ENCODE data around the gene TOX3.
A peak's percentile ranks its signal among the peaks of the same experiment; 100 is the strongest.

The TOX3 gene

GRCh38 chr16:52557236-52557635 is 10.3 kb upstream of the TOX3 start:
- Histone ChIP-seq H3K27me3 (ENCODE audit: control insufficient read depth, insufficient read depth, low read length) (no peaks in the 10 kb centered on the region), H3K4me3 (ENCODE audit: low read length) (no peak overlapping the region), H3K4me1 (ENCODE audit: control insufficient read depth, insufficient read depth, low read length) (no peaks in the 10 kb centered on the region), H3K36me3 (ENCODE audit: control insufficient read depth, insufficient read depth, low read length) (no peaks in the 10 kb centered on the region), H3K27ac (ENCODE audit: low read depth, low read length) (no peak overlapping the region), H3K9ac (ENCODE audit: low read length) (no peak overlapping the region)

DNA sequence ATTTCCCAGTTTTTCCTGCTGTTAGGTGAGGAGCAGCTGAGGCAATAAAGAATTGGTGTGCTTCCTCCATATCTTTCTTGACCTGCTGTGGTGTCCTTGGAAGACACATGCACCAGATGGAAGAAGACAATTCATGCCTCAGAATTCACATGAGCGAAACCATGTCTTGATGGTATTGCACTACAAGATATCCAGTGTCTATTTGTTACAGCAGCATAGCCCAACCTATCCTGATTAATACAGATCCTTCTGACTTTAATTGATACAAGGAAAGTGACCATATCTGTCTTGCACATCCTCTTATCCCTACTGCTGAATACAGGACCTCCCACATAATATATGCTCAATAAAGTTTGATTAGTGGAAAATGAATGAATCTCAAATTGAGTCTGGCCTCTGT is 9.1 kb upstream of the TOX3 start:
- H3K36me3 ChIP-seq (ENCODE audit: control insufficient read depth, insufficient read depth, low read length): no peaks in the 10 kb centered on the region
- H3K27ac ChIP-seq (ENCODE audit: low read depth, low read length): no peak overlapping the region
- H3K27me3 ChIP-seq (ENCODE audit: control insufficient read depth, insufficient read depth, low read length): no peaks in the 10 kb centered on the region
- H3K4me1 ChIP-seq (ENCODE audit: control insufficient read depth, insufficient read depth, low read length): no peaks in the 10 kb centered on the region
- H3K9ac ChIP-seq (ENCODE audit: low read length): no peak overlapping the region
- H3K4me3 ChIP-seq (ENCODE audit: low read length): no peak overlapping the region

DNA sequence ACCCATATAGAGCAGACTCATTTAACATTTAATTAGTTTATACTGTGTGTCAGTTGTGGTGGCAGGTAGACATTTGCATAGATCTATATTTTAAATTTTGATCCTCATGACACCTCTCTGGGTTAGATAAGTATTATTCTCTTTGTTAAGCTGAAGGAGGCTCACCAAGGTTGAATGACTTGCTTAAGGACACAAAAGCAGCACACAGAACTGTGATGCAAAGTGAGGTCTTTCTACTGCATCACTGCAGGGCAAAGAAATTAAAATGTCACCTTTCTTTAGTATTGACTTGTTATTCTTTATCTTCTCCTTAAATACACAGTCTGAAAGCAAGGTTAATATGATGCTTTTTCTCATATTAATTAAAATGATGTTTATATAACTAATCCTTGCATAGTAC is 8.6 kb upstream of the TOX3 start:
- Histone ChIP-seq H3K4me3 (ENCODE audit: low read length) (no peak overlapping the region), H3K9ac (ENCODE audit: low read length) (no peak overlapping the region), H3K27ac (ENCODE audit: low read depth, low read length) (no peak overlapping the region), H3K4me1 (ENCODE audit: control insufficient read depth, insufficient read depth, low read length) (no peaks in the 10 kb centered on the region), H3K27me3 (ENCODE audit: control insufficient read depth, insufficient read depth, low read length) (no peaks in the 10 kb centered on the region), H3K36me3 (ENCODE audit: control insufficient read depth, insufficient read depth, low read length) (no peaks in the 10 kb centered on the region)

- Histone ChIP-seq H3K27ac (ENCODE audit: low read depth, low read length) (no peak overlapping the region), H3K27me3 (ENCODE audit: control insufficient read depth, insufficient read depth, low read length) (no peaks in the 10 kb centered on the region), H3K36me3 (ENCODE audit: control insufficient read depth, insufficient read depth, low read length) (no peaks in the 10 kb centered on the region), H3K4me3 (ENCODE audit: low read length) (no peak overlapping the region), H3K9ac (ENCODE audit: low read length) (no peak overlapping the region), H3K4me1 (ENCODE audit: control insufficient read depth, insufficient read depth, low read length) (no peaks in the 10 kb centered on the region)
These were observed 7.4 kb upstream of the TOX3 start for GRCh38 chr16:52554334-52554733.

DNA sequence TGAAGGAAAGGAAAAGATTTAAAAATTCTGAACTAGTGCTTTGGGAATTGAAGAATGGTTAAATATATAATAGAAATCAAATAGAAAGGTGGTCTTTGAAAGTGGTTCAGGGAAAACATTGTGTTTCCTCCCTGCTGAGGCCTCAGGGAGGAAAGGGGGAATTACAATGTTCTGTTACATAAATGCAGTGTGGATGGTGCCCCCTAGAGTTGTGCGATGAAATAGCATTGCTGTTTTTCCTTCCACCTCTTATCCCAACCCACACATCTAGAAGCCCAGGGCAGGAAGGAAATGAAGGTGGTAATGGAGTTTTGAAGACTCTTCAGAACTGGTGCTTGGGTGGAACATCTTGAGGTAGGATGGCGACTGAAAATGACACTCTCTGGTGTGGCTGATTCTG is 6.4 kb upstream of the TOX3 start:
- no peak overlapping the region for H3K27ac ChIP-seq (ENCODE audit: low read depth, low read length)
- H3K4me3 ChIP-seq (ENCODE audit: low read length): no peak overlapping the region
- H3K27me3 ChIP-seq (ENCODE audit: control insufficient read depth, insufficient read depth, low read length): no peaks in the 10 kb centered on the region
- no peak overlapping the region for H3K9ac ChIP-seq (ENCODE audit: low read length)
- H3K36me3 ChIP-seq (ENCODE audit: control insufficient read depth, insufficient read depth, low read length): no peaks in the 10 kb centered on the region
- H3K4me1 ChIP-seq (ENCODE audit: control insufficient read depth, insufficient read depth, low read length): no peaks in the 10 kb centered on the region

GRCh38 chr16:52552643-52553042 is 5.7 kb upstream of the TOX3 start:
- Histone ChIP-seq H3K9ac (ENCODE audit: low read length) (no peak overlapping the region), H3K4me3 (ENCODE audit: low read length) (no peak overlapping the region), H3K27me3 (ENCODE audit: control insufficient read depth, insufficient read depth, low read length) (no peaks in the 10 kb centered on the region), H3K36me3 (ENCODE audit: control insufficient read depth, insufficient read depth, low read length) (no peaks in the 10 kb centered on the region), H3K27ac (ENCODE audit: low read depth, low read length) (no peak overlapping the region), H3K4me1 (ENCODE audit: control insufficient read depth, insufficient read depth, low read length) (no peaks in the 10 kb centered on the region)

- Histone ChIP-seq H3K4me3 (ENCODE audit: low read length) (no peak overlapping the region), H3K27ac (ENCODE audit: low read depth, low read length) (no peak overlapping the region), H3K4me1 (ENCODE audit: control insufficient read depth, insufficient read depth, low read length) (no peaks in the 10 kb centered on the region), H3K9ac (ENCODE audit: low read length) (no peak overlapping the region), H3K27me3 (ENCODE audit: control insufficient read depth, insufficient read depth, low read length) (no peaks in the 10 kb centered on the region), H3K36me3 (ENCODE audit: control insufficient read depth, insufficient read depth, low read length) (no peaks in the 10 kb centered on the region)
These were observed 2.2 kb upstream of the TOX3 start for GRCh38 chr16:52549011-52549692.

GRCh38 chr16:52548261-52549010 is 1.5 kb upstream of the TOX3 start:
- Histone ChIP-seq H3K4me1 (ENCODE audit: control insufficient read depth, insufficient read depth, low read length) (no peaks in the 10 kb centered on the region), H3K27ac (ENCODE audit: low read depth, low read length) (no peak overlapping the region), H3K27me3 (ENCODE audit: control insufficient read depth, insufficient read depth, low read length) (no peaks in the 10 kb centered on the region), H3K4me3 (ENCODE audit: low read length) (no peak overlapping the region), H3K9ac (ENCODE audit: low read length) (no peak overlapping the region), H3K36me3 (ENCODE audit: control insufficient read depth, insufficient read depth, low read length) (no peaks in the 10 kb centered on the region)

- no peaks in the 10 kb centered on the region for H3K4me1 ChIP-seq (ENCODE audit: control insufficient read depth, insufficient read depth, low read length)
- peak overlapping the region; percentile 51 for H3K4me3 ChIP-seq (ENCODE audit: low read length)
- no peak overlapping the region for H3K27ac ChIP-seq (ENCODE audit: low read depth, low read length)
- no peaks in the 10 kb centered on the region for H3K36me3 ChIP-seq (ENCODE audit: control insufficient read depth, insufficient read depth, low read length)
- H3K27me3 ChIP-seq (ENCODE audit: control insufficient read depth, insufficient read depth, low read length): no peaks in the 10 kb centered on the region
- no peak overlapping the region for H3K9ac ChIP-seq (ENCODE audit: low read length)
These were observed 882 bp upstream of the TOX3 start for GRCh38 chr16:52547834-52548215.

DNA sequence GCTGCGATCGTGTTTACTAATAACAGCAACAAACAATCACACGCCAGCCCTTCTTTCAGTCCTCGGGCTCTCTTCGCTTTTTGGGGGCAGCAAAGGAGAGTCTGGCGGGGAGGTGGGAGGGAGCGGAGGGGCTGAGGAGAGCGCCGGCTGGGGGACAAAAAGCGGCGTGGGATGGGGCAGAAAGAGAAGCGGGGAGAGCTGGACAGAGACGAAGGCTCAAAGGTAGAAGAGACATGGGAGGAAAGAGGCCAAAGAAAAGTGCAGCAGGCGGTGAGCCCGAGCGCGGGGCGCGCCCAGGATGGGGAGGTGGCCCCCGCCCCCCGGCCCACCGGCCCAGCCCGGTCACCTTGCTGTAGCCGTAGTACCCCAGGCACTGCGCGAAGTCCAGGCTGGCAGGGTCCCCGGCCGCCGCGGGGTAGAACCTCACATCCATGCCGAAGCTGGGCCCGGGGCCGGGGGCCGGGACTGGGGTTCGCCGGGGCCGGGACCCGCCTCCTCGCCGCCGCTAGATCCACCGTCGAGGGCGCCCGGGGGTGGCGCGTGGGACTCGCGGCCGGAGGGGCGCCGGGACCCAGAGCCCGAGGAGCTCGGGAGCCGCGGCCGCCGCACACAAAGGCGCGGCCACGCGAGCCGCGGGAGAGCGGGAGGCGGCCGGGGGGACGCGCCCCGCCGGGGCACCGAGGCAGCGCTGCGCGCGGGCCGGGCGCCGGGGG is 496 bp downstream of the TOX3 start:
- Histone ChIP-seq H3K27ac (ENCODE audit: low read depth, low read length) (no peak overlapping the region), H3K27me3 (ENCODE audit: control insufficient read depth, insufficient read depth, low read length) (no peaks in the 10 kb centered on the region), H3K4me3 (ENCODE audit: low read length) (peak overlapping the region; percentile 70), H3K4me1 (ENCODE audit: control insufficient read depth, insufficient read depth, low read length) (no peaks in the 10 kb centered on the region), H3K36me3 (ENCODE audit: control insufficient read depth, insufficient read depth, low read length) (no peaks in the 10 kb centered on the region), H3K9ac (ENCODE audit: low read length) (no peak overlapping the region)

DNA sequence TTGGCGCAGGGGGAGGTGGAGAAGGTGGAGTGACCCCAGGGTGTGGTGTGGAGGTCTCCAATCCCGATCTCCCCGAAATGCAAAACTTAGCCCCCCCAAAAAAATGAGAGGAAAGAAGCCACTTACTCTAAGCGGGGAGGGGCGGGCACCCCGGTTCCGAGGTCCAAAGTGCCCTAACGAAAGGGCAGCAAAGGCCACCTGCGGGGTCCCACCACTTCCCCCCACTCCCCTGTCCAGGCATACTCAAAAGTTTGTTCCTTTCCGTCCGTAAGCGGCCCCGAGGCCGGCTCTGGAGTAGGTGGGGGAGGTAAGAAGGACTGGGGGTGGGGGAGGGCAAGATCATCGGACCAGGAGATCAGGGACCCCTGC is 1.1 kb downstream of the TOX3 start:
- no peaks in the 10 kb centered on the region for H3K27me3 ChIP-seq (ENCODE audit: control insufficient read depth, insufficient read depth, low read length)
- H3K27ac ChIP-seq (ENCODE audit: low read depth, low read length): no peak overlapping the region
- H3K9ac ChIP-seq (ENCODE audit: low read length): no peak overlapping the region
- peak overlapping the region; percentile 70 for H3K4me3 ChIP-seq (ENCODE audit: low read length)
- no peaks in the 10 kb centered on the region for H3K36me3 ChIP-seq (ENCODE audit: control insufficient read depth, insufficient read depth, low read length)
- H3K4me1 ChIP-seq (ENCODE audit: control insufficient read depth, insufficient read depth, low read length): no peaks in the 10 kb centered on the region

GRCh38 chr16:52545222-52545897 is 1.6 kb downstream of the TOX3 start:
- H3K27ac ChIP-seq (ENCODE audit: low read depth, low read length): no peak overlapping the region
- H3K36me3 ChIP-seq (ENCODE audit: control insufficient read depth, insufficient read depth, low read length): no peaks in the 10 kb centered on the region
- no peaks in the 10 kb centered on the region for H3K4me1 ChIP-seq (ENCODE audit: control insufficient read depth, insufficient read depth, low read length)
- H3K27me3 ChIP-seq (ENCODE audit: control insufficient read depth, insufficient read depth, low read length): no peaks in the 10 kb centered on the region
- peak overlapping the region; percentile 70 for H3K4me3 ChIP-seq (ENCODE audit: low read length)
- H3K9ac ChIP-seq (ENCODE audit: low read length): peak overlapping the region; percentile 27

Measured in rectal smooth muscle tissue (tissue), 1 donor.